ENCODE measurements around the gene ADARB2.

DNA sequence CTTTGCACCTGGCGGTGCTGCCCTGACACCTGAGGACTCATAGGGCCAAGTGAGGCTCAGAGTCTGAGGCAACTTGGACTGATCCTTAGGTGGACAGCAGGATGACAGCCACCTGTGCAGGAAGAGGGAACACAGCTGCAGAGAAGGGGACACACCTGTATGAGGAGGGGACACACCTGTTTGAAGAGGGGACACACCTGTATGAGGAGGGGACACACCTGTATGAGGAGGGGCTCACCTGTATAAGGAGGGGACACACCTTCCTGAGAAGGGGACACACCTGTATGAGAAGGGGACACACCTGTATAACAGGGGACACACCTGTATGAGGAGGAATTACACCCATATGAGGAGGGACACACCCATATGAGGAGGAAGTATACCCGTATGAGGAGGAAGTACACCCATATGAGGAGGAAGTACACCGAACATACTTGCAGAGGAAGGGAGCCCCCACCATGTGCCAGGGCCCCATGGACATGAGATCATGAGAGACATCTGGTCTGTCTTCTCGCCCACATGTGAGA, 285.9 kb downstream of the ADARB2 start:
- TF ChIP-seq, protein P1, sequence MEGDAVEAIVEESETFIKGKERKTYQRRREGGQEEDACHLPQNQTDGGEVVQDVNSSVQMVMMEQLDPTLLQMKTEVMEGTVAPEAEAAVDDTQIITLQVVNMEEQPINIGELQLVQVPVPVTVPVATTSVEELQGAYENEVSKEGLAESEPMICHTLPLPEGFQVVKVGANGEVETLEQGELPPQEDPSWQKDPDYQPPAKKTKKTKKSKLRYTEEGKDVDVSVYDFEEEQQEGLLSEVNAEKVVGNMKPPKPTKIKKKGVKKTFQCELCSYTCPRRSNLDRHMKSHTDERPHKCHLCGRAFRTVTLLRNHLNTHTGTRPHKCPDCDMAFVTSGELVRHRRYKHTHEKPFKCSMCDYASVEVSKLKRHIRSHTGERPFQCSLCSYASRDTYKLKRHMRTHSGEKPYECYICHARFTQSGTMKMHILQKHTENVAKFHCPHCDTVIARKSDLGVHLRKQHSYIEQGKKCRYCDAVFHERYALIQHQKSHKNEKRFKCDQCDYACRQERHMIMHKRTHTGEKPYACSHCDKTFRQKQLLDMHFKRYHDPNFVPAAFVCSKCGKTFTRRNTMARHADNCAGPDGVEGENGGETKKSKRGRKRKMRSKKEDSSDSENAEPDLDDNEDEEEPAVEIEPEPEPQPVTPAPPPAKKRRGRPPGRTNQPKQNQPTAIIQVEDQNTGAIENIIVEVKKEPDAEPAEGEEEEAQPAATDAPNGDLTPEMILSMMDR (conservative IDR thresholded peaks at IDR 0.05 in 1 of 2, IDR thresholded peaks at IDR 0.05 in 1 of 2; ENCODE audit: low read depth in 1 of 2, low read length in 2 of 2): no peak
- TF ChIP-seq EZH2 (IDR thresholded peaks at IDR 0.05; ENCODE audit: low read length, missing control alignments): no peak
